ENCODE data around the gene FAM174B.
"Not testable (repeated sequence)": the region's sequence is repeated elsewhere in the genome, so short reads cannot be mapped to it uniquely, and the experiment has no call there.

The FAM174B gene

DNA sequence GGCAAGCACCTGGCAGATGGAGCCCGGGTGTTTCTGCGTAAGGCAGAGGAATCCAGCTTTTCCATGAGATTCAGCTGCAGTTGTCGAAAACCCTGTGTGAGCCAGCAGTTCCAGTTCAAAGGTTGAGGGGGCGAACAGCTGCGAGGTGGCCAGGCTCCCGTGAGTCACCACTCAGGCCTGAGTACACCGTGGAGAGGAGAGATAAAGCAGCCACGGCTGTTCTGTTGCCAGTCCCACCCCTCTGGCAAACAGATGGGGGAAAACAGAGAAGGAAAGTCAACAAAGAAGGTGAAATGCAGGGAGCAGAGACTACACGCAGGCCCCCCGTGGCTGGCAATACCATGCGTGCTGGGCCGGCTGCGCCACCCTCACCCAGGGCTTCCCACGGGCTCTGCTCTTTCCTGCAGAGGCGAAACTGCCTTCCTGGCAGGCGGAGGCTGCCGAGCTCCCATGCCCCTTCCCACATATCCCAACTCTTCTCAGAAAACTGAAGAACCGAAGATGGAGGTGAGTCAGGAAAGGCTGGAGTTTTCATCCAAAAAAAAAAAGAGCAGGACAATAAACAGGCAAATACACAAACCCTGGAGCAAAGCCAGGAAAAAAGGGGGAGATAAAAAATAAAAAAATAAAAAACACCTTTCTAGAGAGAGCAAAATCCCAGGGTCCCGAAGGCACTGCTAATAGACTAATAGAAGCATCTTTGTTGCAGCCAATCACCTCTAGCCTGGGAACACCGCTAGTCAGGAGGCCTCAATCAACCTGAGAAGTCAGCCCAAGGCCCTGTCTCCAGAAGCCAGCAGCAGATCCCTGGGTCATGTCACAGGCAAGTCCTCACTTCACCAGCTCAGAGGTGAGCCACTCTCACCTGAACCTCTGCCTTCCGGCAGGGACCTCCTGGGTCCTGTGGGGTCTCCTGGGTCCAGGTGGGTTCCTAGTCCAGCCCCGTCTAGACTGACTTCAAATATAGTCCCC, 37.7 kb downstream of the FAM174B start:
- peak; percentile 25 for DNase-seq

DNA sequence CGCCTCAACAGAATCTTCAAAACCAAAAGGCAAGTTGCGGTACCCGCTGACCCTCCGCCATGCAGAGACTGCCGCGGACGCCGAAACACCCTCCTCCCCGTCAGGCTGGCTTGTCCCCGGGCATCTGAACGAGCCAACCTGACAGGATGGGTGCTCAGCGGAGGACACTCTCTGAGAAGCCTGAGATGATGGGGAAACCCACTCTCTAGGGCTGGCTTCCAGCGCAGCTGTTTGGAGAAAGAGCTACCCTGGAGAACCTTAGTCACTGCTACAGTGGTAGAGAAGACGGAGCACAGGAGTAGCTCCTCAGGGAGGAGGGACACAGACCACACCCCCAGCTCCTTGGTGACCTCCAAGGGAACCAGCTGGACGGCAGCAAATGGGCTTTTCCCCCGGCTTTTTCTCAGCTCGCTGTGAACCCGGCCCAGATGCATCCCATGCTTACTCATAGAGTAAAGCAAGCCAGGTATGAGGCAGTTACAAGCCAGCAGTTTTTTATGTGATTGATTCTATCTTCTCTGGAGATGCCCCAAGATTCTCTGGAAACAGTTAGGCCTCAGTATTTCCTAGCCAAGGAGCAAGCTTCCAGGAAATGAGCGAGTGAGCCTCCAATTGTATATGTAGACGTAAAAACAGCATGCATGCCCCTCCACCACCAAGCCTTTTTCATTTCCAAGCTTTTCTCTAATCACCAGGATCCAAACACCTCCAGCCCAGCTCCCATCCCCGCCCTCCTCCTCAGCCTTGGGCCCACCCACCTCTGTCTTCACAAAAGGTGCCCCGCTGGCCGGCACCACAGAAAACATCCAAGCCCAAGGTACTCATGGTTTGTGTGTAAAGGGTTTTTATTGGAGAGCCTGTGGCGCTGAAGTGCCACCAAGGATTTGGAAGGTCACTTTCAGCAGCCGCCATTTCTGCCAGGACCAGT, 38.7 kb downstream of the FAM174B start:
- no peak for DNase-seq

DNA sequence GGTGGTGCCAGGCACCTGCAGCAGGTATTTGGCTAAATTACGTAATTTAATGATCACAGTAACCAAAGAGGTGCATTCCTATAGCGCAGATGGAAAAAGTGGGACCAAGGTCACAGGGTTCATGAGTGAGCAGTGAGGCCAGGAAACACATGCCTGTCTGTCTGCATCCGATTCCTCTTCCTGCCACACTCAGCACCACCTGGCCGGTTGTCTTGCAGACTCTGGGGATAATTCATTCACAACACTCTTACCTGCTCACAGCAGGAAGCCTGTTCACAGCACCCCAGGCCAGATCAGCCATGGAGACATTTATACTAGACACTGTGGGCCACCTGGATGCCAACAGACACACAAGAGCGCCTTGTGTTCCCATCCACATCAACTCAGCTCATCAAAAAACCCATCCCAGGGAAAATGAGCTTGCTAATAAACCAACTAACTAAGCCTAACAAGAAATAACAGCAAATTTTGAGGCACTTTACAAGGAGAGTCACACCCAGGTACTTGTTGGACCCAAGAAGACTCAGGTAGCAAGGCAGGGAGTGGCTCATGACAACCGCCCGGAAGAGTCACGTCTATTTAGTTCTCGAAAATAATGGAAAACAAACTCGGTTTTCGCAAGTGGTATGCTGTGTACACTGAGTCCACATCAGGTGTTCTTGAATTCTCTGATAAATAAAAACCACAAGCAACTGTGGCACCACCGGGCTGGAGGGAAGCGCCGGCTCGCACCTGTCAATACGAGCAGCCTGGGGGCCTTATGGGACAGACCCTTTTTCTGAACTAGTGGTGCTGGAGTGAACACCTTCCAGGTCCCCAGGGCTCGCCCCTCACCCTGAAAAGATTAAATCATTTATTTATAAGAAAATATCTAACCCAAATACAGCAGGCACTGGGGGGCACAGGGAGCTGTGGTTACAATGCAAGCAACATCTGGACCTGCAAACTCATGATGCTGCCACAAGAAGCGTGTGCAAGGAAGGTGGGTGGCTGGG, 40.5 kb downstream of the FAM174B start:
- DNase-seq, result no peak

DNA sequence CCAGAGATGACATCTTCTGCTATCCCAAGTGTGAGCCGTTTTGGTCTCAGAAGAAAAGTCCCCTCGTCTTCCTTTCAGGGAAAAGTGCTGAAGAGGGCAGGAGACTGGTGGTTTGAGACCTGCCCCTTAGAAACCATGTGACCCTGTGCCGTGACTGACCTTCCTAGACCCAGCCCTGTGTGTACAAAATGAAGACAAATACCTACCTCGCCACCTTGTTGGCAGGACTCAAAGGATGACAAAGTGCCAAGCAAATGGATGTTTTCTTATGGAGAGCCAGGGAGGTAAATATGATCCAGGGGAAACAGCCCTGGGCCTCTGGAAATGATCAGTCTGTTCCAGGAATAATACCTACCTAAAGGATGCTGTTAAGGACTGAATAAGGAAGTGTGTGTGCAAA, 41.3 kb downstream of the FAM174B start:
- no peak for DNase-seq

DNA sequence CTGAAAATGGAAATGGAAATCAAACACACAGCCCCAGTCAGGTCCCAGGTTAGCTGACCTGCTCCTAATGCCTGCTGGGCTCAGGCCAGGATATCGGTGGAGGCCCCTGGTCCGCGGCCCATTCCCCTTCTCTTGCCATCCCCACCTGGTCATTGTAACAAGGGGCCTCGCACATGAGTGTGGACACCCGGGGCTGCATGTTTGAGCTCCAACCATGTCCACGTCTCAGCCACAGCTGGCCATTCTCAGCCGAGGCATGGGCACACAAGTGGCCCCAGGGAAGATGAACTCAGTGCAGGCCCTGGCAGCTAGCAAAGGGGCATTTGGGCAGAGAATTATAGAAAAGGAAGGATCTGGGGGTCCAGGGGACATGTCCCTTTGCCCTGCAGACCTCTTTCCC, 41.7 kb downstream of the FAM174B start:
- no peak for DNase-seq

DNA sequence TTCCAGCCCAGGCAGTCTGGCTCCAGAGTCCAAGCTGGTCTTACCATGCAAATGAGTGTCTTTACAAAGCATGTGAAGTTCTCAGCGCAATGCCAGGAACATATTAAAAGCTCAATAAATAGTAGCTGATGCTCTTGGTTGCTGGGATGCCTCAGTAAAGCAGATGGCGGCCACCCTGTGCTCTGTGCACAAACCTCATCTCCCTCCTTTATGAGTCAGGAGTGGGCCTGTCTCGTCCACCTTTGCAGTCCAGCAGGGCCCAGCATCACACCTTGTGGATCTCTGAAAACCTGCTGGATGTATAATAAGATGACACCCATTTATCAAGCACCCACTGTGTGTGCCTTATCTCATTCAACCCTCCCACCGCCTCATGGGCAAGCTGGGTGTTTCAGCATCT, 42.7 kb downstream of the FAM174B start:
- no peak for DNase-seq

DNA sequence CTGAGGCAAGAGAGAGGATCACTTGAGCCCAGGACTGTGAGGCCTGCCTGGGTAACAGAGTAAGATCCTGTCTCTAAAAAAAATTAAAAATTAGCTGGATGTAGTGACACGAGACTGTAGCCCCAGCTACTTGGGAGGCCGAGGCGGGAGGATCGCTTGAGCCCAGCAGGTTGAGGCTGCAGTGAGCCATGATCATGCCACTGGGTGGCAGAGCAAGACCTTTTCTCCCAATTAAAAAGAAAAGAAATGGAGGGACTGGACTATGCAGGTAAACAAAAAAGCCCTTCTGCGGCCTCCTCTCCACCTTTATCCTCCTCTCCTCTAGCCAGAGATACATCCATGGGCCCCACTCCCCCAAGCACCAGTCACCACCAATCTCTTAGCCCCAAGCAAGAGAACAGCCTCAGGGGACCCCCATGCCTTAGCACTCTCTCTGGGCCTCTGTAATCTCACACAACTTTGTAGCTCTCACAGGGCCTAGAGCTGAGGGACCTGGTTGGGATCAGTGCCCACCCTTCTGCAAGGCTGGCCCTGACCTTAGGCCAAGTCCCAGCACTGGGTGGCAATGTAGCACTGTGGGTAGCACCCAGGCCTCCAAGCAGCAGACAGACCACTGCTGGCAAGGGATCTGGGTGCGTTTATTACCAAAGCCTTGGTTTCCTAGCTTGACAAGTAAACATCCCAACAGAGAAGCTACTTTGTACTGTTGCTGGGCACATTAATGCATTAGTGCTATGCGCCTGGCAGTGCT, 43.4 kb downstream of the FAM174B start:
- no peak for DNase-seq

DNA sequence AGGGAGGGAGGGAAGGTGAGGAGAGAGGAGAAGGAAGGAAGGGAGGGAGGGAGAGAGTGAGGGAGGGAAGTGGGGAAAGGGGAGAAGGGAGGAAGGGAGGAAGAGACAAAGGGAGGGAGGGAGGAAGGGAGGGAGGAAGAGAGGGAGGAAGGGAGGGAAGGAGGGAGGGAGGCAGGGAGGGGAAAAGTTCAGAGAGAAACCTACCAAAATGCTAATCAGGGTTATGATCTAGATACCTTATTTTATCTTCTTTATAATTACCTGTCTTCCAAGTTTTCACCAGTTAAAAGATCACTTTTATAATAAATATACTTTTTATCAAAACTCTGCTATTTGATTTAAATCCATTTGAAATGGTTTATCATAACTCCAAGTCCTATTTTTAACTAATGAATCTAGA, 44.4 kb downstream of the FAM174B start:
- DNase-seq, result no peak

DNA sequence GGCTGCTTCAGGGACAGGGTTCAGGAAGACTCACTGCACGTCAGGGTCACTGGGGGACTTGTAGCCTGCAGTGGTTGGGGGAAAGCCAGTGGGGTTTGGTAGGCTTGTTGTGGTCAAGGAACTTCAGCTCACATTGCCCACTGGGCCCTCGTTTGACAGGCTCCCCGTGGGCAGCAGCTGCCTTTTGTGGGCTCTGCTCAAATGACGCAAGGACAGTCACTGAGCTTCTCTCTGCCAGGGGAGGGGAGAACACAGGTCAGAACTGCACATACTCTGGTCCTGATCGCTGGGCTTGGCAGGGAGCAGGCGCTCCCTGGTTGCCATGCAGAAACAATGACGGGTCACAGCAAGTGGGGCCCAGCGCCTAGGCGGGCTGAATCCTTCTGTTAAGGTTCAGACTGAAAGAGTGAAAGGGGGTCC, 45.5 kb downstream of the FAM174B start:
- DNase-seq, result no peak

DNA sequence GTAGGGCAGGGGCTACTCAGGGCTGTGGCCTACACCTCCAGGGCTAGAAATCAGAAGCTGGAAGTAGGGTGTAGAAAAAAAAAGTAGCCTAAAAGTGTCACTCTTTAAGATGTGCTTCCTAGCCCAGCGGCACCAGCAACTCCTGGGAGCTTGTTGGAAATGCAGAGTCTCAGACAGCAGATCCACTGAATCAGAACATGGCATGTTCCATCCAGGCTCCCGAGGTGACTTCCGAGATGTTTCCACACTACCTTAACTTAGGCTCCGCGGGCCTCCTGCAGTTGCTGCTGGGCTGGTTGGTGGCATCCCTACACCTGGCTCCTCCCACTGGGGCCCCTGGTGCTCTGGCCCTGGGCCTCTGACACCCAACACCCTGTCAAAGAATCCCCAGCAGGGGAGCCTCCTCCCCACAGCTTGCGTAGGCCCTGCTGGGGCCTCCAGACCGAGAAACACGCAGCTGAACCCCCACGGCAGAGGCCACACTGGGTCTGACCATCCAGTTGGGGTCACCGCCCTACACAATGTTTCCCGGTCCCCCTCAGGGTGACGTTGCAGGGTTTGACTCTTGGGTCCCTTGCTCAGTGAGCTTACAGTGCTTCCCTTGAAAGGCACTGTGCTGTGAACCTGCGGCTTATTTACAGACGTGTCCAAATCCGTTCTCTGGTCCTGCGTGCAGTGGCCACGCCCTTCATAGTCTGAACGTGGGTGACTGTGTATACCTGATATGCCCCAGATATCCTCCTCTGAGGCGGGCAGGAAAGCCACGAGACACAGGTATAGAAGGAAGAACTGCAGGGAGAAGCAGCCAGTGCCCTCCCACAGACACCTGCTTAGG, 46.5 kb downstream of the FAM174B start:
- no peak for DNase-seq

DNA sequence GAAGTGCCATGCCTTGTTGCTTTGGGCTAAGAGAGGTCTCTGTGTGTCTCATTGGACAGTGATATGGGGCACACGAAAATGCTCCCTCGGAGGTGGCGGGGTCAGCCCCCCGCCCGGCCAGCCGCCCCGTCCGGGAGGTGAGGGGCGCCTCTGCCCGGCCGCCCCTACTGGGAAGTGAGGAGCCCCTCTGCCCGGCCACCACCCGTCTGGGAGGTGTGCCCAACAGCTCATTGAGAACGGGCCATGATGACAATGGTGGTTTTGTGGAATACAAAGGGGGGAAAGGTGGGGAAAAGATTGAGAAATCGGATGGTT, 48.8 kb downstream of the FAM174B start:
- DNase-seq, result not testable (repeated sequence)

DNA sequence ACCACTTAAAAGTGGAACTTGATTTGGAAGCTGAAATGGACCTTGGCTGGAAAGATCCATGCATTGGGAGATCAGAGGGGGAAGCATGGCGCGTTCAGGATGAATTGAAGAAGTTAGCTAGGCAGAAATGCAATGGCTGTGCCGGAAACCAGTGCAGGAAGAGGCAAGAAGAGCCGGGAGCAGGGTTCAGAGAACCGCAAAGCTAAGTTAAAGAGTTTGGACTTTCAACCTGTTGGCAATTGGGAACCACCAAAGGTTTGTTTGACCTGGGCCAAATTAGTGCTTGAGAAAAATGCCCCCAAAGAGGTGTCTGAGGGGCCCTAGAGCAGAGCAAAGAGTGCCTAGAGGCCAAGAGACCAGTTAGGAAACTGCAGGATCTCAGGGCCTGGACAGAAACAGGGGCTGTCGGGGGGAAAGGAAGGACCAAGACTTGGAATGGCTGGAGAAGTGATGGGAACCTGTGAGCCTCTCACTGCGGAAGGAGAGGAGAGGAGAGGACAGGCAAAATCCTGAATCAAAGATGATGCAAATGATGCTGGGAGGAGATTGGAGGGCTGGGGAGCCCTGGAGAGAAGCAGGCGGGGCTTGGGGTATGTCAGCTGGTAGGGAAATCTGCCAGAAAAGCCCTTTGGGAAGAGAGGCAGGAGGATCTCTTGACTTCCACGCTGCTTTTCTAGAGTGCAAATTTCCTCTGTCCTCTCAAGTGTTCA, 49.3 kb downstream of the FAM174B start:
- DNase-seq, result no peak

DNA sequence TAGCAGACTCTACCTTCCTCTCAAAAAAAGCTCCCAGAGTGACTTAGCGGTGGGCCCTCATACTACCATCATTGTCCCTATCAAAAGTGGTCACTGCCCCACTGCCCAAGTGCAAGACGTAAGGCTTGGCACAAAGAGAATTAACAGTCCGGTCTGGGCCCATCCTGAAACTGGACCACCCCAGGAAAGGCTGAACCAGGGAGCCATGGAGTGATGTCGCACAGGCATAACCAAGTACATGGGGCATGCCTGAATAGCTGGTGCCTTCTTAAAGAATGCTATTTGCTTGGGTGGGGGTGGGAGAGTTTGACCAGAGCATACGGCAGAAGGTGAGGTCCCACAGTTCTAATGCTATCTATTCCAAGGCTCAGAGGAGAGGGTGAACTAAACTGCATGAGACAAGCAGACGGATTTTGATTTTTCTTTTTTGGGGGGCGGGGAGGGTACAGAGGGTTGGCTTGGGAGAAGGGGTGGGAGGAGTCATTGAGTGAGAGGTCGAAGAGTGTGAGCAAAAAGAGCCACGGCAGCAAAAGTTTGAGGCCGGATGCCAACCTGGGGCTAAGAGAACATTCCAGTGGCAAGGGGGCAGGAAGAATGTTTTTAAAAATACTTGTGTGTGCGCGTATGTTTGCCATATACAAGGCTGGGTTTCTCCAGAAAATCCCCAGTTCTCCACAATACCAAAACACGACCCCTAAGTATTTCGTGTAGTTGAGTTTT, 50.2 kb downstream of the FAM174B start:
- DNase-seq, result no peak

DNA sequence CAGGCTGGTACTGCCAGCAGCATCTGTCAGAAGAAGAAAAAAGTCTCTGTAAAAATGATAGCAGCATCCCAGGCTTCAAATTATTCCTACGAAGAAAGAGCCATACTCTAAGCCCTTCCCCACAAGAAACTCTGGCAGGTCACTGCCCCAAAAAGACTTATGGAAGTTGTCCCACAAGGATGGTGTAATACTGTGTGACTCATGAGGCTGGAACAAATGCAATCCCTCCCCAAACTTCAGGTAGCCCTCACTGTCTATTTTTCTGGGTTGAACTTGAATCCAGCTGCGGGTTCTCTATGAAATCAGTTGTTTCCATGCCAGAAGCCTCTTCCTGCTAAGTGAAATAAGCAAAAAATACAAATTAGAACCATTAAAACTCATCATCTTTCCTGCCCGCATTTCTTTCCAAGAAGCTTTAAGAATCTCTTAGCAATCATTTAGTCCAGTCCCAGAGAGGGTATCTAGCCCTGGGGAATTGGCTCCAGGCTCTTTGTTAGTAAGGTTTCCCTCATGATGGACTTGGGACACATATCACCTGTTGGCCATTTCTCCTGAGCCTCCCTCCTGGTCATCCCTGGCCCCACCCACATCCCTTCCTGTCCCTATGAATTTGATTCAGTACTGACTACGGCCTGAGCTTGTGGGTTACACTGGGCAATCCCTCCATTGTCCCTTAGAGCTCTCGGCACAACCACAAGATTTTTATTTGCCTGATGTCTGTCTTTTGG, 51.7 kb downstream of the FAM174B start:
- DNase-seq, result no peak

DNA sequence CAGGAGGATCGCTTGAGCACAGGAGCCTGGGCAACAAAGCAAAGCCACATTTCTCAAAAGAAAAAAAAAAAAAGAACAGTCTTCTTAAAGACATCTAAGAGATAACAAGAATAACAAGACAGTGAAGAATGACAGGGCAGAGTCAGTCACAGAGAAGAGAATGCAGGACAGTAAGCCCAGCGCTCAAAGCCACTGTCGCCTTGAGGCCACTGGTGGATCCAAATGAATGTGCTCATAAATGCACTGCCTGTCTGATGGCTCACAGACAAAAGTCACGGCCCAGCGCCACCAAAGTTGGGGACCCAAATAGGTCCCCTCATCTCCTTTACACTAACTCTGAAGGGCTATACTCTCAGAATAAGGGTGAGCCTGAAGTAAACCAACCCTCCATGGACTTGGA, 52.3 kb downstream of the FAM174B start:
- no peak for DNase-seq

DNA sequence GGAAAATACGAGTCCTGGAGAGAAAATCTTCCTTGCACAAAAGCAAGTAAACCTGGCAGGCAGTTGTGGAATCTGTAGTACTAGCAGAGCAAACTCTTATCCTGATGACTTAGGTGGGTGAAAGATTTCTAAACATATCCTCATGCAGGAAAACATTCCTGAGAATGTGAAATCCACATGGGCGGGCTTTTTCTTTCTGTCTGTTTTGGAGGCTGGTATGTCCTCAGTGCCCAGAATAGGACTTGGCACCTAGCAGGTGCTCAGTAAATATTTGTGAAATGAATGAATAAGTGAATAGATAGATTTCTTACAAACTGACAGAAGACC, 53.3 kb downstream of the FAM174B start:
- no peak for DNase-seq

DNA sequence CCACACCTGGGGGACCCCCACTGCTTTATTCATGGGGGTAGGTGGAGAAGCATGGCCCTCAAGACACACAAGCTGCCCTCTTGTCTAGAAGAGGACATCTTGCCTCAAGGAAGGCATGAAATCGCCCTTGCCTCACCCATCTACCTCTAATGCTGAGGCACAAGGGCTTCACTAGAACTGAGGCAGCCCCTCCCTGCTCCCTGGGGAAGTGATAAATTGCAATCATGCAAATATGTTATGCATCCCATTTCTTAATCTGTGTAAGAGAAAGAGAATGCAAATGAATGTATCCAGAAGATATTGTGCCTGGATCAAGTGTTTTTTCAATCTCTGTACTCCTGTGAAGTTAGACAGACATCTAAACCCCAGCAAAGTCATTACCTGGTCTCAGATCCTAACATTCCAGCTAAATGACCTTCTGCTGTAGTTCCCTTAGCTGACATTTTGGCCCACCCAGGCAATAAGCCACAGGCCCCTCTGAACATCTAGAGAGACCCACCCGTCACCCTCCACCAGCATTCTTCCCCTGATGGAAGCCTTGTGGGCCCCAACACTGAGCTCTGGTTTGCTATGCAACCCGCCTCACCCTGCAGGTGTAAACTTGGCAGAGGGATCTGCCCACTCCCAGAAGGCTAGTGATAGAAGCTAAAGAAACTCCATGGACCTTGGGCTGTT, 53.8 kb downstream of the FAM174B start:
- DNase-seq, result no peak

DNA sequence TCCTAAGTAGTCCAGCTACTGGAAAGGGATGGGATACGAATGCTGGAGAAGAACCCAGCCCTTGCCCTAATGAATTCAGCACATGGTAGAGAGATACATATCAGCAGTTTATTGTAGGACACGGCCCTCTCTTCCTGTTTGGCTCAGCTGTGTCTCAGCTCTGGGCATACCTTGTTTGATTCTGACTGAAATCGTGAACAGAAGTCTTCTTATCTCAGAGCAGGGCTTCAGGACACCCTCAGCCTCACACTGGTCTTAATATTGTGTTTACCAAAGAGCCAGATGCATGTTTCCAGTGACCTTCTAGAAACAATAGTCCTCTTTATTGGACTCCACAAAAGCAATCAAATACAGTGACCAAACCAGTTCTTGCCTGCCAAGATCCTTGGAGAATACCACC, 54.7 kb downstream of the FAM174B start:
- no peak for DNase-seq
